IPS-20b (cell line): ENCODE data around the gene ATG14.

ENCODE experiments used
- H3K27ac ChIP-seq: one replicate; pipeline ENCODE4 v1.5.1; 2013; ENCODE audit warnings: low read length
- H3K27me3 ChIP-seq: 2 replicates; pipeline ENCODE4 v1.6.1; 2013; ENCODE audit warnings: mild to moderate bottlenecking, low read length, inconsistent platforms; ENCODE audit not compliant: insufficient read depth
- H3K36me3 ChIP-seq: 2 replicates; pipeline ENCODE4 v1.6.1; 2013; ENCODE audit warnings: low read depth, mild to moderate bottlenecking, inconsistent platforms, low read length, moderate library complexity; ENCODE audit not compliant: insufficient read depth
- H3K4me1 ChIP-seq: 2 replicates; pipeline ENCODE4 v1.6.1; 2013; ENCODE audit warnings: mild to moderate bottlenecking, control low read depth, inconsistent platforms, low read length, moderate library complexity; ENCODE audit not compliant: insufficient read depth
- H3K4me3 ChIP-seq: 2 replicates; pipeline ENCODE4 v1.5.1; 2013; ENCODE audit warnings: mild to moderate bottlenecking, low read length, inconsistent platforms
- H3K9ac ChIP-seq: 2 replicates; pipeline ENCODE4 v1.6.1; 2013; ENCODE audit warnings: low read depth, mild to moderate bottlenecking, inconsistent platforms, low read length, moderate library complexity
- H3K9me3 ChIP-seq: 2 replicates; pipeline ENCODE4 v1.6.1; 2013; ENCODE audit warnings: mild to moderate bottlenecking, low read depth, low read length, inconsistent platforms; ENCODE audit not compliant: insufficient read depth

The ATG14 gene

DNA sequence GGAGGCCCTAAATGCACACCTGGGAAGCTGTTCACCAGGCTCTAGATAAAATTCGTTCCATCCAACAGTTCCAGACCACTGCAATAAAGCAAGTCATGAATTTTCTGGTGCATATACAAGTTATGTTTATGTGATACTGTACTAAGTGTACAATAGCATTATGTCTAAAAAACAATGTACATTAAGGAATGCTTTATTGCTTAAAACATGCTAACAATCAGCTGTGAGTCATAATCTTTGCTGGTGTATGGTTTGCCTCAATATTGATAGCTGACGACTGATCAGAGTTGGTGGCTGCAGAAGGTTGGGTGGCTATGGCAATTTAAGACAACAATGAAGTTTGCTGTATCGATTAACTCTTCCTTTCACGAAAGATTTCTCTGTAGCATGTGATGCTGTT, 52.3 kb downstream of the ATG14 start:
- no peaks in the 10 kb centered on the region for H3K9me3 ChIP-seq
- H3K9ac ChIP-seq = no peak overlapping the region
- no peaks in the 10 kb centered on the region for H3K27me3 ChIP-seq
- no peaks in the 10 kb centered on the region for H3K4me1 ChIP-seq
- no peak overlapping the region for H3K27ac ChIP-seq
- H3K36me3 ChIP-seq = 0 out of 2 replicates have a peak, but pooled peaks cover 9% of the 10 kb centered on the region
- no peak overlapping the region for H3K4me3 ChIP-seq

DNA sequence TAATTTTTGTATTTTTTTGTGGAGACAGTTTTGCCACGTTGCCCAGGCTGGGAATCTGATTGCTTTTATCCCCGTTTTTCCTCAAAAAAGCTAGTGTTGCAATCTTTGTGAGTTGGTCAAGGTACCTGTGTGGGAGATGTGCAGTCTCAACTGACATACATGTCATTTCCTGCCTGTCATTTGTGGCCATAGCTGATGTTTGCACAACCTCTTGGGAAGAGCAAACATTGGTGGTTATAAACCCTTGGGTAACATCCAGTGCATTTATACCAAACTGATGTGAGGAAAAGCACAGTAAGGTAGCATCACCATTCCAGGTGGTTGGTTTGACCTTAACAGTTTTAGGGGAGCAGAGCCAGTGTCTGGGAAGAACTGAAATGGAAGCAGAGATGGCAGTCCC, 54.7 kb downstream of the ATG14 start:
- Histone ChIP-seq H3K9me3 (no peaks in the 10 kb centered on the region), H3K4me3 (no peak overlapping the region), H3K36me3 (peaks cover 19% of the 10 kb centered on the region), H3K27ac (no peak overlapping the region), H3K4me1 (no peaks in the 10 kb centered on the region), H3K9ac (no peak overlapping the region), H3K27me3 (no peaks in the 10 kb centered on the region)

DNA sequence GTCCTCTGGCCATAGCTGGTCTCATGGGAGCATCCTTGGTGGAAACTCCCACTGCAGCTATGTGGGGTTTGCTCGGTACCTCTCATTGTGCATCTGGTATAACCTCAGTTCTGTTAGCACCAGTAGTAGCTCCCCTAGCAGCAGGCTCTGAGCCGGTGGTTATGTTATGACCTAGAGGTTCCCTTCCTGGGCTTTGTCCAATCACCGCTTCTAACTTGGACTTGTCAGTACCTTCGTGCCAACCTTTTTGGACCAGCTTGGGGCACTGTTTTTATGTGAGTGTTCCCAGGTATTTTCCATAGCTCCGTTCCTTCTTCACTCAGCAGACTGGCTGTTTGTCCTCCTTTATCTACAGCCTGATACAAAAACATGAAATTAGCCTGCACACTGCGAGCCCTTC, 55.7 kb downstream of the ATG14 start:
- no peaks in the 10 kb centered on the region for H3K27me3 ChIP-seq
- no peak overlapping the region for H3K9ac ChIP-seq
- no peaks in the 10 kb centered on the region for H3K4me1 ChIP-seq
- H3K4me3 ChIP-seq = no peak overlapping the region
- no peaks in the 10 kb centered on the region for H3K9me3 ChIP-seq
- peaks cover 29% of the 10 kb centered on the region for H3K36me3 ChIP-seq
- H3K27ac ChIP-seq = no peak overlapping the region

DNA sequence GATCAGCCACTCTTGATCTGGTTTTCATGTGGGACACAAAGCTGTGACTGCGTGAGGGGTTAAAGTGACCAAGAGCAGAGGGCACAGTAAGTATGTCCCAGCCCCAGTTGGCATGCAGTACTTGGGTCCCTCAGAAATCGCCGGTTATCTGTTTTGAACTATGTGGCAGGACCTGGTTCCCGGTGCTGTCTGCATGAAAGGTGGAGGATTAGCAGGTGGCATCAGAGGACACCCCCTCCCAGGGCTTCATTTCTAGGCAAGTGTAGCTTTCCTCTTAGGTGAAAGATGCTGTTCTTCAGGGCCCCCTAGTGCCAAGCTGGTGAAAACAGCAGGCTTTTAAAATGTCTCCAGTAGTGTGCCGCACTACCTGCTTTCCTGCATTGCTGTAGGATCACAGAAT, 57.1 kb downstream of the ATG14 start:
- Histone ChIP-seq H3K4me3 (no peak overlapping the region), H3K9me3 (no peaks in the 10 kb centered on the region), H3K36me3 (peaks cover 36% of the 10 kb centered on the region), H3K27me3 (no peaks in the 10 kb centered on the region), H3K27ac (no peak overlapping the region), H3K9ac (no peak overlapping the region), H3K4me1 (peaks cover 3% of the 10 kb centered on the region; the same call in 1 of the 2 replicates)

DNA sequence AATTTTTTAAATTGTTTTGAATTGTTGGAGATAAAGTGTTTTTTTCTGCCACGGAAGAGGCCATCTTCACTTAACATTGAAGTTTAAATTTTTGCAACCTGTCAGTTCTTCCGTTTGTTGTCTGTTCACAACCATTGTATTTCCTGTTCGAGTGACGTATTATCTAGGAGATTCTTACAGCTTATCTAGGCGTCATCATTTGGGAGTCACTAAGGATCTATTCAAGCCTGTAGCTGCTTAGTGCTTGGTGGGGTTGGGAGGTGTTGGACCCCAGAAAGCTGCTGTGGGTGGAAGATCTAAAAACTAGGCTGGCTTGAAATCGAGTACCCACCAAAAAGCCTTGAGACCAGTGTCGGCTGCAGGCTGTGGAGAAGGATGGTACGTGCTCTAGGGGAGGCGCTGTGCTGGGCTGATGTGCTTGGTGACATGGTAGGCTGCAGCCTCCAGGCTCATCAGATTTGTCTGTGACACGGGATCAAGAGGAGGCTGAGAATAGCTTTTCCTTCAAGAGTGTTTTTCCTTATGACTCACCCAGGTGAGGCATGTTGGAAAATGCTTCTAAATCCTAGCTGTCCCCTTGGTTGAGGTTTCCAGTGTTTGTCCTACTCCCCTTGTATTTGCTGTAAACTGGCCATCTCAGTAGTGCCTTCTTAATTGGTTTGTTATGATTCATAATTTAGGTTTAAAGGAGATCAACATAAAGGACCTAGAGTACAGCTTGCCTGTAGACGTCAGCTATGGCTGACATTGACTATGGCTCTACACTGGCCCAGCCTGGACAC, 57.8 kb downstream of the ATG14 start:
- Histone ChIP-seq H3K36me3 (peaks cover 36% of the 10 kb centered on the region), H3K27me3 (no peaks in the 10 kb centered on the region), H3K9me3 (no peaks in the 10 kb centered on the region), H3K4me3 (no peak overlapping the region), H3K9ac (no peak overlapping the region), H3K27ac (no peak overlapping the region), H3K4me1 (peaks cover 3% of the 10 kb centered on the region; the same call in 1 of the 2 replicates)

DNA sequence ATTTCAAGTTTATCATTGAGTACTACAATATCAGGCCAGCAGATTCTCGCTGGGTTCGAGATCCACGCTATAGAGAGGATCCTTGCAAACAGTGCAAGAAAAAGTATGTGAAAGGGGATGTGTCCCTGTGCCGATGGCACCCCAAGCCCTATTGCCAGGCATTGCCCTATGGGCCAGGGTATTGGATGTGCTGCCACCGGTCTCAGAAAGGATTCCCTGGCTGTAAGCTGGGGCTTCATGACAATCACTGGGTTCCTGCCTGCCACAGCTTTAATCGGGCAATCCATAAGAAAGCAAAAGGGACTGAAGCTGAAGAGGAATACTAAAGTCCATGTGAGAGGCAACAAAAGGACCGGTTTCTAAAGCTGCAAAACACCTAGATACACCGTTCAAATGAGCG, 59.4 kb downstream of the ATG14 start:
- Histone ChIP-seq H3K9me3 (no peaks in the 10 kb centered on the region), H3K27ac (no peak overlapping the region), H3K4me3 (no peak overlapping the region), H3K9ac (no peak overlapping the region), H3K27me3 (no peaks in the 10 kb centered on the region), H3K36me3 (peaks cover 36% of the 10 kb centered on the region), H3K4me1 (peaks cover 3% of the 10 kb centered on the region; the same call in 1 of the 2 replicates)

DNA sequence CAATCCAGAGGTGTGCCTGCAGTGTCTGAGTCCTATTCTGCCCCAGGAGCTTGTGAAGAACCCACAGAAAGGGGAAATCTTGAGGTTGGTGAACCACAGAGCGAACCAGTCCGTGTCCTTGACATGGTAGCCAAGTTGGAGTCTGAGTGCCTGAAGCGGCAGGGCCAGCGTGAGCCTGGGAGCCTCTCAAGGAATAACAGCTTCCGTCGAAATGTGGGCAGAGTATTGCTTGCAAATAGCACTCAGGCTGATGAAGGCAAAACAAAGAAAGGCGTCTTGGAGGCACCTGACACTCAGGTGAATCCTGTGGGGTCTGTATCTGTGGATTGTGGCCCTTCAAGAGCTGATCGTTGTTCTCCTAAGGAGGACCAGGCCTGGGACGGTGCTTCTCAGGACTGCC, 60.5 kb downstream of the ATG14 start:
- H3K9ac ChIP-seq = no peak overlapping the region
- H3K27me3 ChIP-seq = no peaks in the 10 kb centered on the region
- no peaks in the 10 kb centered on the region for H3K9me3 ChIP-seq
- H3K27ac ChIP-seq = no peak overlapping the region
- peaks cover 3% of the 10 kb centered on the region; the same call in 1 of the 2 replicates for H3K4me1 ChIP-seq
- H3K36me3 ChIP-seq = peaks cover 36% of the 10 kb centered on the region
- no peak overlapping the region for H3K4me3 ChIP-seq

DNA sequence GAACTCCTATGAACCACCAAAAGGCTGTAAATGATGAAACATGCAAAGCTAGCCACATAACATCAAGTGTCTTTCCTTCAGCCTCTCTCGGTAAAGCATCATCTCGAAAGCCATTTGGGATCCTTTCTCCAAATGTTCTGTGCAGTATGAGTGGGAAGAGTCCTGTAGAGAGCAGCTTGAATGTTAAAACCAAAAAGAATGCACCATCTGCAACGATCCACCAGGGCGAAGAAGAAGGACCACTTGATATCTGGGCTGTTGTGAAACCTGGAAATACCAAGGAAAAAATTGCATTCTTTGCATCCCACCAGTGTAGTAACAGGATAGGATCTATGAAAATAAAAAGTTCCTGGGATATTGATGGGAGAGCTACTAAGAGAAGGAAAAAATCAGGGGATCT, 61.2 kb downstream of the ATG14 start:
- H3K27me3 ChIP-seq = no peaks in the 10 kb centered on the region
- peaks cover 3% of the 10 kb centered on the region; the same call in 1 of the 2 replicates for H3K4me1 ChIP-seq
- H3K36me3 ChIP-seq = peaks cover 33% of the 10 kb centered on the region
- no peaks in the 10 kb centered on the region for H3K9me3 ChIP-seq
- H3K27ac ChIP-seq = no peak overlapping the region
- no peak overlapping the region for H3K9ac ChIP-seq
- no peak overlapping the region for H3K4me3 ChIP-seq

DNA sequence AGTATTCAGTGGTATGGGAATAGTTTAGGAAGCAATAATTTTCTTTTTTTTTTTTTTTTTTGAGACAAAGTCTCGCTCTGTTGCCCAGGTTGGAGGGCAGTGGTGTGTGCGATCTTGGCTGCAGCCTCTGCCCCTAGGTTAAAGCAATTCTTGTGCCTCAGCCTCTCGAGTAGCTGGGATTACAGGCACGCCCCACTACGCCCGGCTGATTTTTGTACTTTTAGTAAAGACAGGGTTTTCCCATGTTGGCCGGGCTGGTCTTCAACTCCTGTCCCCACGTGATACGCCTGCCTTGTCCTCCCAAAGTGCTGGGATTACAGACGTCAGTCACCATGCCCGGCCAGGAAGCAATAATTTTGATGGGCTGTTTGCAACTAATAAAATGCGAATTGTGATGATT, 62.1 kb downstream of the ATG14 start:
- Histone ChIP-seq H3K27me3 (no peaks in the 10 kb centered on the region), H3K9ac (no peak overlapping the region), H3K27ac (no peak overlapping the region), H3K4me1 (peaks cover 3% of the 10 kb centered on the region; the same call in 1 of the 2 replicates), H3K4me3 (no peak overlapping the region), H3K36me3 (peaks cover 27% of the 10 kb centered on the region), H3K9me3 (no peaks in the 10 kb centered on the region)

DNA sequence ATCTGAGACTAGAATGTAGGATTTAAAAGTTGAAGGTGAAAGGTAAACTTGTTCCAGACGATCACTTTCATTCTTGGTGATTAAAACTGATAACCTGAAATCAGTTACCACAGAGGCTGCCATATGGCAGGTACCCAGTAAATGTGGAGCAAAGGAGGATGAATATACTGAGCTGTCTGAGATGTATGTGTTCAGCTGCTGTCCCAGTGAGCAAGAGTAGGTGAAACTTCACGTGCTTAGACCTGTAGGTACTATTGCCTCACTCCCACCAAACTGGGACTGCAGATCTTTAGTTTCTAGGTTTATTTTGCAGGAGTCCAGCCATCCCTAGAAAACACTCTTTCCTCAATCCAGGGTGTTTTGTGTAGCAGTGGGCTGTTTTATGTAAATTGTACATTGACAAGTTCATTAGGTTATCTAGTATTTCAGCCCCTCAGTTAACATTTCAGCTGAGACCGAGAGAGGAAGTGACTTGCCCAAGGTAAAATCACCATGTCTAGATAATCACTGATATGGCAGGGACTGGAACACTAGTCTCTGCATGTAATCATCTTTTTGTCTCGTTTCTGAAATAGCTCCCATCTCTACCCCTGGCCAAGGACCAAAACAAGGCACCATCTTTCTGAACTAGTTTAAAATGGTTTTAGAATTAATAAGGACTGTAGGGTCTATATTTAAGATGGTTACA, 62.7 kb downstream of the ATG14 start:
- H3K4me1 ChIP-seq = peaks cover 3% of the 10 kb centered on the region; the same call in 1 of the 2 replicates
- H3K9me3 ChIP-seq = no peaks in the 10 kb centered on the region
- no peak overlapping the region for H3K27ac ChIP-seq
- no peaks in the 10 kb centered on the region for H3K27me3 ChIP-seq
- H3K9ac ChIP-seq = no peak overlapping the region
- peaks cover 27% of the 10 kb centered on the region for H3K36me3 ChIP-seq
- no peak overlapping the region for H3K4me3 ChIP-seq

DNA sequence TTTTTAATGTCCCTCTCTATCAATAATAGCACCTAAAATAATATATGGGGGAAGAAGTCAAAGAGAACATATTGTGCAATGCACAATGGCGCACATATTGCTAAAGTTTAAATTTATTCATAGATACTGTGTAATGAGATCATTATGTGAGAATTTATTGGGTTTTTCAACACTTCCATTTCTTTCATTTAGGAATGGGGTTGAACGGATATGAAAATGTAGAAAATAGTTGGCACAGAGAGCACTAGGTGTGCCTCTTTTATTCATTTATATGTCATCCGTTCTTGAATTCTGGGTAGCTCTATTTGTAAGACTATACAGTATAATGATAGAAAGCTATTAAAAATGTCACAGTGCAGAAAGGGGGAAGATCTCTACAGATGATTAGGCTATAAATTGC, 63.9 kb downstream of the ATG14 start:
- Histone ChIP-seq H3K27ac (no peak overlapping the region), H3K4me1 (peaks cover 3% of the 10 kb centered on the region; the same call in 1 of the 2 replicates), H3K9me3 (no peaks in the 10 kb centered on the region), H3K27me3 (no peaks in the 10 kb centered on the region), H3K9ac (no peak overlapping the region), H3K36me3 (peaks cover 25% of the 10 kb centered on the region), H3K4me3 (no peak overlapping the region)

DNA sequence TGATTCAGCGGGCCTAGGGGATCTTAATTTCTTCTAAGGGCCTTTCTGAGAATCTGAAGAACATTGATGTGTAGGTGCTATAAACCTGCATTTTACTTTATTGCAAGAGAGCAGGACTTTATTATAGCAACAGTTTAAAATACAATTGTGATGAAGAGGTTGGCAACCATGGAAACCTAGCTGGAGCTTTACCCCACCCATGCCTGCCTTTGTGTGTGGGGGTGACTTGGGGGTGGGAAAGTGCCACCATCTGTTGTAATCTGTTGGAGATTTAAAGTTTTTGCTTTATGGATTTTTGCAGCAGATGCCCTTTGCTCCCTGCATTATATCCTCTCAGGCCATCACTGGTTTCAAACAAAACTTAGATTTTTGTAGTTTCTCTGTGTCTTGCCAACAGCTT, 64.6 kb downstream of the ATG14 start:
- no peaks in the 10 kb centered on the region for H3K27me3 ChIP-seq
- H3K4me3 ChIP-seq = no peak overlapping the region

More for the DNA sequence above, 64.6 kb downstream of the ATG14 start:
- Histone ChIP-seq H3K36me3 (peaks cover 18% of the 10 kb centered on the region), H3K9ac (no peak overlapping the region), H3K9me3 (no peaks in the 10 kb centered on the region), H3K27ac (no peak overlapping the region), H3K4me1 (peaks cover 3% of the 10 kb centered on the region; the same call in 1 of the 2 replicates)
